GM23338 (cell line): ENCODE results near the gene ARCN1. TPM values are rescaled to one million over a fixed set of nuclear protein-coding genes. Genes with fewer than 3 reads are reported as not detected.

Source experiments
- POLR2AphosphoS5 ChIP-seq: IDR thresholded peaks from 2 replicates; pipeline ENCODE4 v1.6.1; 2016; ENCODE audit warnings: antibody characterized with exemption, low read depth
- REST ChIP-seq: IDR thresholded peaks from one replicate; pipeline ENCODE4 v1.6.1; 2018; ENCODE audit warnings: antibody characterized with exemption; ENCODE audit not compliant: unreplicated experiment
- STAT1 ChIP-seq: IDR thresholded peaks from one replicate; pipeline ENCODE4 v1.6.1; 2016; ENCODE audit warnings: antibody characterized with exemption; ENCODE audit not compliant: unreplicated experiment
- polyA plus RNA-seq: library from polyadenylated mRNA; unstranded; fragments of >200 nt; fragmentation: Nextera tagmentation; extraction: Ambion mirVana; gene quantifications from 2 replicates; pipeline ENCODE4 v1.2.1, GENCODE V29; 2016
- total RNA-seq: library from RNA; depleted of rRNA; stranded (reverse); fragments of >200 nt; shearing (Covaris generic); gene quantifications from 2 replicates; pipeline ENCODE4 v1.2.3, GENCODE V29; 2014
- TF ChIP-seq, protein P1 (sequence below): fragments of 250-450 bp; sonication (Bioruptor Pico); IDR thresholded peaks from 2 replicates; pipeline ENCODE4 v1.5.0; 2020; ENCODE audit warnings: mild to moderate bottlenecking, moderate library complexity

ARCN1 gene
- total and polyA plus RNA-seq, 2 experiments from 2014 or later, result 79.9 to 106 TPM

DNA sequence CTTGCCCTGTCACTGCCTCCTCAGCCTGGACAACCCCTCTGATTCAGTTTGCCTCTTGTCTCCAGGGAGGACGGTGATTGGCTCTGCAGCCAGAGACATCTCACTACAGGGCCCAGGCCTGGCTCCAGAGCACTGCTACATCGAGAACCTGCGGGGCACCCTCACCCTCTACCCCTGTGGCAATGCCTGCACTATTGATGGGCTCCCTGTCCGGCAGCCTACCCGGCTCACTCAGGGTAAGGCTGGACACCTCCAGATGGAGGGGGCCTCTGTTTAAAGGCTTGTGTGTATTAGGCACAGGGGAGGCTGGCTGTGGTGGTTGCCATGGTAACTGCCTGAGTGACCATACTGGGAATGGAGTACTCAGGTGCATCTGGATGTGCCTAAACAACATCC, 43.8 kb downstream of the ARCN1 start (continued):
- TF ChIP-seq REST, result no peak
- TF ChIP-seq POLR2AphosphoS5, result no peak
- TF ChIP-seq, protein P1, sequence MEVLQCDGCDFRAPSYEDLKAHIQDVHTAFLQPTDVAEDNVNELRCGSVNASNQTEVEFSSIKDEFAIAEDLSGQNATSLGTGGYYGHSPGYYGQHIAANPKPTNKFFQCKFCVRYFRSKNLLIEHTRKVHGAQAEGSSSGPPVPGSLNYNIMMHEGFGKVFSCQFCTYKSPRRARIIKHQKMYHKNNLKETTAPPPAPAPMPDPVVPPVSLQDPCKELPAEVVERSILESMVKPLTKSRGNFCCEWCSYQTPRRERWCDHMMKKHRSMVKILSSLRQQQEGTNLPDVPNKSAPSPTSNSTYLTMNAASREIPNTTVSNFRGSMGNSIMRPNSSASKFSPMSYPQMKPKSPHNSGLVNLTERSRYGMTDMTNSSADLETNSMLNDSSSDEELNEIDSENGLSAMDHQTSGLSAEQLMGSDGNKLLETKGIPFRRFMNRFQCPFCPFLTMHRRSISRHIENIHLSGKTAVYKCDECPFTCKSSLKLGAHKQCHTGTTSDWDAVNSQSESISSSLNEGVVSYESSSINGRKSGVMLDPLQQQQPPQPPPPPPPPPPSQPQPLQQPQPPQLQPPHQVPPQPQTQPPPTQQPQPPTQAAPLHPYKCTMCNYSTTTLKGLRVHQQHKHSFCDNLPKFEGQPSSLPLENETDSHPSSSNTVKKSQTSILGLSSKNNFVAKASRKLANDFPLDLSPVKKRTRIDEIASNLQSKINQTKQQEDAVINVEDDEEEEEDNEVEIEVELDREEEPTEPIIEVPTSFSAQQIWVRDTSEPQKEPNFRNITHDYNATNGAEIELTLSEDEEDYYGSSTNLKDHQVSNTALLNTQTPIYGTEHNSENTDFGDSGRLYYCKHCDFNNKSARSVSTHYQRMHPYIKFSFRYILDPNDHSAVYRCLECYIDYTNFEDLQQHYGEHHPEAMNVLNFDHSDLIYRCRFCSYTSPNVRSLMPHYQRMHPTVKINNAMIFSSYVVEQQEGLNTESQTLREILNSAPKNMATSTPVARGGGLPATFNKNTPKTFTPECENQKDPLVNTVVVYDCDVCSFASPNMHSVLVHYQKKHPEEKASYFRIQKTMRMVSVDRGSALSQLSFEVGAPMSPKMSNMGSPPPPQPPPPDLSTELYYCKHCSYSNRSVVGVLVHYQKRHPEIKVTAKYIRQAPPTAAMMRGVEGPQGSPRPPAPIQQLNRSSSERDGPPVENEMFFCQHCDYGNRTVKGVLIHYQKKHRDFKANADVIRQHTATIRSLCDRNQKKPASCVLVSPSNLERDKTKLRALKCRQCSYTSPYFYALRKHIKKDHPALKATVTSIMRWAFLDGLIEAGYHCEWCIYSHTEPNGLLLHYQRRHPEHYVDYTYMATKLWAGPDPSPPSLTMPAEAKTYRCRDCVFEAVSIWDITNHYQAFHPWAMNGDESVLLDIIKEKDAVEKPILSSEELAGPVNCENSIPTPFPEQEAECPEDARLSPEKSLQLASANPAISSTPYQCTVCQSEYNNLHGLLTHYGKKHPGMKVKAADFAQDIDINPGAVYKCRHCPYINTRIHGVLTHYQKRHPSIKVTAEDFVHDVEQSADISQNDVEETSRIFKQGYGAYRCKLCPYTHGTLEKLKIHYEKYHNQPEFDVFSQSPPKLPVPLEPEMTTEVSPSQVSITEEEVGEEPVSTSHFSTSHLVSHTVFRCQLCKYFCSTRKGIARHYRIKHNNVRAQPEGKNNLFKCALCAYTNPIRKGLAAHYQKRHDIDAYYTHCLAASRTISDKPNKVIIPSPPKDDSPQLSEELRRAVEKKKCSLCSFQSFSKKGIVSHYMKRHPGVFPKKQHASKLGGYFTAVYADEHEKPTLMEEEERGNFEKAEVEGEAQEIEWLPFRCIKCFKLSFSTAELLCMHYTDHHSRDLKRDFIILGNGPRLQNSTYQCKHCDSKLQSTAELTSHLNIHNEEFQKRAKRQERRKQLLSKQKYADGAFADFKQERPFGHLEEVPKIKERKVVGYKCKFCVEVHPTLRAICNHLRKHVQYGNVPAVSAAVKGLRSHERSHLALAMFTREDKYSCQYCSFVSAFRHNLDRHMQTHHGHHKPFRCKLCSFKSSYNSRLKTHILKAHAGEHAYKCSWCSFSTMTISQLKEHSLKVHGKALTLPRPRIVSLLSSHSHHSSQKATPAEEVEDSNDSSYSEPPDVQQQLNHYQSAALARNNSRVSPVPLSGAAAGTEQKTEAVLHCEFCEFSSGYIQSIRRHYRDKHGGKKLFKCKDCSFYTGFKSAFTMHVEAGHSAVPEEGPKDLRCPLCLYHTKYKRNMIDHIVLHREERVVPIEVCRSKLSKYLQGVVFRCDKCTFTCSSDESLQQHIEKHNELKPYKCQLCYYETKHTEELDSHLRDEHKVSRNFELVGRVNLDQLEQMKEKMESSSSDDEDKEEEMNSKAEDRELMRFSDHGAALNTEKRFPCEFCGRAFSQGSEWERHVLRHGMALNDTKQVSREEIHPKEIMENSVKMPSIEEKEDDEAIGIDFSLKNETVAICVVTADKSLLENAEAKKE (CRISPR knock-in tag), result no peak
- TF ChIP-seq STAT1, result no peak
